GM23338 (cell line): ENCODE data around the gene MYO9B. TPM values are rescaled to one million over a fixed set of nuclear protein-coding genes. Genes with fewer than 3 reads are reported as not detected.

Source experiments
- ATAC-seq: fragments of 200-7000 bp; cut with Tn5 transposase; 3 replicates; pipeline ENCODE4 v1.9.1; 2020
- DNase-seq: peaks from one replicate; pipeline ENCODE4 v3.0.0-alpha.2; 2015; ENCODE audit warnings: low spot score
- H2AFZ ChIP-seq: fragments of 200-600 bp; sonication (generic); 2 replicates; pipeline ENCODE4 v1.8.0; 2016; ENCODE audit warnings: antibody characterized with exemption, mild to moderate bottlenecking, moderate library complexity
- H3F3A ChIP-seq: fragments of 200-600 bp; sonication (generic); replicated peaks from 2 replicates; pipeline ENCODE4 v1.8.0; 2017; ENCODE audit warnings: antibody characterized with exemption, mixed run types, low read depth
- H3K27ac ChIP-seq: fragments of 200-600 bp; sonication (generic); 2 replicates; pipeline ENCODE4 v1.6.1; 2016; ENCODE audit warnings: low read depth
- H3K27me3 ChIP-seq: fragments of 200-600 bp; sonication (generic); 2 replicates; pipeline ENCODE4 v1.8.0; 2016; ENCODE audit warnings: mild to moderate bottlenecking, mixed run types, moderate library complexity; ENCODE audit not compliant: insufficient read depth
- H3K36me3 ChIP-seq: fragments of 200-600 bp; sonication (generic); 2 replicates; pipeline ENCODE4 v1.8.0; 2016; ENCODE audit warnings: mild to moderate bottlenecking; ENCODE audit not compliant: insufficient read depth
- H3K4me1 ChIP-seq: fragments of 200-600 bp; sonication (generic); 2 replicates; pipeline ENCODE4 v1.8.0; 2016; ENCODE audit warnings: mild to moderate bottlenecking, moderate library complexity; ENCODE audit not compliant: insufficient read depth
- H3K4me2 ChIP-seq: fragments of 200-600 bp; sonication (generic); 2 replicates; pipeline ENCODE4 v1.7.1; 2017; ENCODE audit warnings: mixed run types
- H3K4me3 ChIP-seq: fragments of 200-600 bp; sonication (generic); 2 replicates; pipeline ENCODE4 v1.6.1; 2016; ENCODE audit warnings: mixed run types
- H3K79me2 ChIP-seq: fragments of 200-600 bp; sonication (generic); replicated peaks from 2 replicates; pipeline ENCODE4 v1.8.0; 2017; ENCODE audit warnings: mild to moderate bottlenecking; ENCODE audit not compliant: insufficient read depth
- H3K9me2 ChIP-seq: fragments of 200-600 bp; sonication (generic); 2 replicates; pipeline ENCODE4 v1.8.0; 2017; ENCODE audit not compliant: insufficient read depth
- H4K20me1 ChIP-seq: fragments of 200-600 bp; sonication (generic); replicated peaks from 2 replicates; pipeline ENCODE4 v1.8.0; 2017; ENCODE audit warnings: mild to moderate bottlenecking; ENCODE audit not compliant: insufficient read depth
- H3K27ac Mint-ChIP-seq: 2 replicates; pipeline ENCODE4 v1.8.0; 2020; ENCODE audit warnings: inconsistent platforms, mild to moderate bottlenecking, moderate library complexity, mixed read lengths
- H3K27me3 Mint-ChIP-seq: 3 replicates; pipeline ENCODE4 v1.8.0; 2022; ENCODE audit warnings: low read depth, mild to moderate bottlenecking, moderate library complexity, mixed read lengths, inconsistent platforms; ENCODE audit not compliant: insufficient read depth, poor library complexity
- H3K36me3 Mint-ChIP-seq: 3 replicates; pipeline ENCODE4 v1.8.0; 2021; ENCODE audit warnings: low read depth, mild to moderate bottlenecking, inconsistent platforms, moderate library complexity, mixed read lengths
- H3K4me1 Mint-ChIP-seq: 3 replicates; pipeline ENCODE4 v1.8.0; 2020; ENCODE audit warnings: mild to moderate bottlenecking, inconsistent platforms, mixed read lengths
- H3K4me3 Mint-ChIP-seq: 3 replicates; pipeline ENCODE4 v1.8.0; 2021; ENCODE audit warnings: moderate library complexity, mild to moderate bottlenecking, inconsistent platforms, mixed read lengths
- H3K9me3 Mint-ChIP-seq: 3 replicates; pipeline ENCODE4 v1.8.0; 2020; ENCODE audit warnings: moderate library complexity, mild to moderate bottlenecking, inconsistent platforms, mixed read lengths
- CREB1 ChIP-seq: fragments of 250-450 bp; sonication (Bioruptor Pico); IDR thresholded peaks from 2 replicates; pipeline ENCODE4 v1.5.0; 2020; ENCODE audit warnings: low read depth, mild to moderate bottlenecking, moderate library complexity
- EZH2 ChIP-seq: fragments of 200-600 bp; sonication (generic); IDR thresholded peaks from one replicate; pipeline ENCODE4 v1.8.0; 2017; ENCODE audit warnings: antibody characterized with exemption, mild to moderate bottlenecking, low read depth; ENCODE audit not compliant: unreplicated experiment
- EZH2phosphoT487 ChIP-seq: fragments of 200-600 bp; sonication (generic); IDR thresholded peaks from one replicate; pipeline ENCODE4 v1.8.1; 2018; ENCODE audit warnings: antibody characterized with exemption; ENCODE audit not compliant: unreplicated experiment
- JUNB ChIP-seq: IDR thresholded peaks from one replicate; pipeline ENCODE4 v1.6.1; 2016; ENCODE audit warnings: antibody characterized with exemption; ENCODE audit not compliant: unreplicated experiment
- NANOG ChIP-seq: IDR thresholded peaks from 2 replicates; pipeline ENCODE4 v1.6.1; 2016; ENCODE audit warnings: antibody characterized with exemption, borderline replicate concordance
- POLR2AphosphoS5 ChIP-seq: IDR thresholded peaks from 2 replicates; pipeline ENCODE4 v1.6.1; 2016; ENCODE audit warnings: antibody characterized with exemption, low read depth
- STAT1 ChIP-seq: IDR thresholded peaks from one replicate; pipeline ENCODE4 v1.6.1; 2016; ENCODE audit warnings: antibody characterized with exemption; ENCODE audit not compliant: unreplicated experiment
- ZNF114 ChIP-seq: fragments of 250-450 bp; sonication (Bioruptor Pico); IDR thresholded peaks from 2 replicates; pipeline ENCODE4 v1.5.0; 2020; ENCODE audit warnings: mild to moderate bottlenecking, moderate library complexity
- ZNF331 ChIP-seq: fragments of 250-450 bp; sonication (Bioruptor Pico); IDR thresholded peaks from 2 replicates; pipeline ENCODE4 v1.5.0; 2020; ENCODE audit warnings: low read depth, mild to moderate bottlenecking, moderate library complexity
- ZNF462 ChIP-seq: fragments of 250-450 bp; sonication (Bioruptor Pico); IDR thresholded peaks from 2 replicates; pipeline ENCODE4 v1.5.0; 2020; ENCODE audit warnings: mild to moderate bottlenecking, moderate library complexity
- polyA plus RNA-seq: library from polyadenylated mRNA; unstranded; fragments of >200 nt; fragmentation: Nextera tagmentation; extraction: Ambion mirVana; gene quantifications from 2 replicates; pipeline ENCODE4 v1.2.1, GENCODE V29; 2016
- total RNA-seq: library from RNA; depleted of rRNA; stranded (reverse); fragments of >200 nt; shearing (Covaris generic); gene quantifications from 2 replicates; pipeline ENCODE4 v1.2.3, GENCODE V29; 2014
- TF ChIP-seq, protein P1 (sequence below): IDR thresholded peaks from one replicate; pipeline ENCODE4 v1.6.1; 2018; ENCODE audit warnings: antibody characterized with exemption; ENCODE audit not compliant: unreplicated experiment
- TF ChIP-seq, protein P2 (sequence below), 2 experiments: fragments of 200-600 bp in 1 of 2; sonication (generic) in 1 of 2; conservative IDR thresholded peaks; 2 replicates each; pipeline versions ENCODE4 v1.5.1 to v1.6.1; 2016 to 2017; ENCODE audit warnings: antibody characterized with exemption in 2 of 2, low read depth in 2 of 2, mild to moderate bottlenecking in 2 of 2, moderate library complexity in 1 of 2
- TF ChIP-seq, protein P3 (sequence below): IDR thresholded peaks from 2 replicates; pipeline ENCODE4 v1.6.1; 2016; ENCODE audit warnings: antibody characterized with exemption

MYO9B gene
- total and polyA plus RNA-seq, 2 experiments from 2014 or later, result 28.7 to 61.3 TPM

DNA sequence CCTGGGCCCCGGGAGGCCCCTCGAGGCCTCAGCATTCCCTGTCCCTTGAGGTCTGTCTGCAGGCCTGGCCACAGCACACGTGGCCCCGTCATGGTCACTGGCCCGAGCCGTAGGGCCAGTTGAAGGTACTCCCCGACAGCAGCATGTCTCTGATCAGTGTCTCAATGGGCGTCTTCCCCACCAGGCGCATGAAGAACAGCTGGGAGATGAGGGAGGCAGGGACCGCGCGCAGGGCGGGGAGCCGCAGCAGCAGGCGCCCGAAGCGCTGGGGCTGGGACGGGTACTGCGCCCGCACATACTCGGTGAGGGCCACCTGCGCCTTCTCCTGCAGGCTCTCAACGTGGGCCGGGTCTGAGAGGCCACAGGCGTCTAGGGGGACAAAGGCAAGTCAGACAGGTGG lies 156.7 kb downstream of the MYO9B start:
- H3F3A ChIP-seq, result peaks cover 34% of the 10 kb centered on the region; the same call in 1 of the 2 replicates
- TF ChIP-seq STAT1, result no peak
- TF ChIP-seq EZH2phosphoT487, result no peak
- TF ChIP-seq, protein P1, sequence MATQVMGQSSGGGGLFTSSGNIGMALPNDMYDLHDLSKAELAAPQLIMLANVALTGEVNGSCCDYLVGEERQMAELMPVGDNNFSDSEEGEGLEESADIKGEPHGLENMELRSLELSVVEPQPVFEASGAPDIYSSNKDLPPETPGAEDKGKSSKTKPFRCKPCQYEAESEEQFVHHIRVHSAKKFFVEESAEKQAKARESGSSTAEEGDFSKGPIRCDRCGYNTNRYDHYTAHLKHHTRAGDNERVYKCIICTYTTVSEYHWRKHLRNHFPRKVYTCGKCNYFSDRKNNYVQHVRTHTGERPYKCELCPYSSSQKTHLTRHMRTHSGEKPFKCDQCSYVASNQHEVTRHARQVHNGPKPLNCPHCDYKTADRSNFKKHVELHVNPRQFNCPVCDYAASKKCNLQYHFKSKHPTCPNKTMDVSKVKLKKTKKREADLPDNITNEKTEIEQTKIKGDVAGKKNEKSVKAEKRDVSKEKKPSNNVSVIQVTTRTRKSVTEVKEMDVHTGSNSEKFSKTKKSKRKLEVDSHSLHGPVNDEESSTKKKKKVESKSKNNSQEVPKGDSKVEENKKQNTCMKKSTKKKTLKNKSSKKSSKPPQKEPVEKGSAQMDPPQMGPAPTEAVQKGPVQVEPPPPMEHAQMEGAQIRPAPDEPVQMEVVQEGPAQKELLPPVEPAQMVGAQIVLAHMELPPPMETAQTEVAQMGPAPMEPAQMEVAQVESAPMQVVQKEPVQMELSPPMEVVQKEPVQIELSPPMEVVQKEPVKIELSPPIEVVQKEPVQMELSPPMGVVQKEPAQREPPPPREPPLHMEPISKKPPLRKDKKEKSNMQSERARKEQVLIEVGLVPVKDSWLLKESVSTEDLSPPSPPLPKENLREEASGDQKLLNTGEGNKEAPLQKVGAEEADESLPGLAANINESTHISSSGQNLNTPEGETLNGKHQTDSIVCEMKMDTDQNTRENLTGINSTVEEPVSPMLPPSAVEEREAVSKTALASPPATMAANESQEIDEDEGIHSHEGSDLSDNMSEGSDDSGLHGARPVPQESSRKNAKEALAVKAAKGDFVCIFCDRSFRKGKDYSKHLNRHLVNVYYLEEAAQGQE, result no peak
- TF ChIP-seq ZNF462, result no peak
- TF ChIP-seq ZNF331 (CRISPR knock-in tag), result no peak
- TF ChIP-seq, protein P2, sequence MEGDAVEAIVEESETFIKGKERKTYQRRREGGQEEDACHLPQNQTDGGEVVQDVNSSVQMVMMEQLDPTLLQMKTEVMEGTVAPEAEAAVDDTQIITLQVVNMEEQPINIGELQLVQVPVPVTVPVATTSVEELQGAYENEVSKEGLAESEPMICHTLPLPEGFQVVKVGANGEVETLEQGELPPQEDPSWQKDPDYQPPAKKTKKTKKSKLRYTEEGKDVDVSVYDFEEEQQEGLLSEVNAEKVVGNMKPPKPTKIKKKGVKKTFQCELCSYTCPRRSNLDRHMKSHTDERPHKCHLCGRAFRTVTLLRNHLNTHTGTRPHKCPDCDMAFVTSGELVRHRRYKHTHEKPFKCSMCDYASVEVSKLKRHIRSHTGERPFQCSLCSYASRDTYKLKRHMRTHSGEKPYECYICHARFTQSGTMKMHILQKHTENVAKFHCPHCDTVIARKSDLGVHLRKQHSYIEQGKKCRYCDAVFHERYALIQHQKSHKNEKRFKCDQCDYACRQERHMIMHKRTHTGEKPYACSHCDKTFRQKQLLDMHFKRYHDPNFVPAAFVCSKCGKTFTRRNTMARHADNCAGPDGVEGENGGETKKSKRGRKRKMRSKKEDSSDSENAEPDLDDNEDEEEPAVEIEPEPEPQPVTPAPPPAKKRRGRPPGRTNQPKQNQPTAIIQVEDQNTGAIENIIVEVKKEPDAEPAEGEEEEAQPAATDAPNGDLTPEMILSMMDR (conservative IDR thresholded peaks at IDR 0.05; ENCODE audit: low read depth in 2 of 2), result no peak
- TF ChIP-seq EZH2, result no peak
- no peak for TF ChIP-seq ZNF114 (CRISPR knock-in tag)
- no peak for TF ChIP-seq CREB1 (CRISPR knock-in tag)
- TF ChIP-seq POLR2AphosphoS5, result no peak
- TF ChIP-seq NANOG, result no peak
- TF ChIP-seq JUNB, result no peak
- TF ChIP-seq, protein P3, sequence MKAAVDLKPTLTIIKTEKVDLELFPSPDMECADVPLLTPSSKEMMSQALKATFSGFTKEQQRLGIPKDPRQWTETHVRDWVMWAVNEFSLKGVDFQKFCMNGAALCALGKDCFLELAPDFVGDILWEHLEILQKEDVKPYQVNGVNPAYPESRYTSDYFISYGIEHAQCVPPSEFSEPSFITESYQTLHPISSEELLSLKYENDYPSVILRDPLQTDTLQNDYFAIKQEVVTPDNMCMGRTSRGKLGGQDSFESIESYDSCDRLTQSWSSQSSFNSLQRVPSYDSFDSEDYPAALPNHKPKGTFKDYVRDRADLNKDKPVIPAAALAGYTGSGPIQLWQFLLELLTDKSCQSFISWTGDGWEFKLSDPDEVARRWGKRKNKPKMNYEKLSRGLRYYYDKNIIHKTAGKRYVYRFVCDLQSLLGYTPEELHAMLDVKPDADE, result no peak
- peaks cover 26% of the 10 kb centered on the region for H4K20me1 ChIP-seq
- no peaks in the 10 kb centered on the region for H3K9me3 Mint-ChIP-seq
- no peak overlapping the region for H3K4me2 ChIP-seq
- no peaks in the 10 kb centered on the region for H3K9me2 ChIP-seq
- no peak overlapping the region for H3K4me3 ChIP-seq
- peaks cover 27% of the 10 kb centered on the region for H3K4me1 Mint-ChIP-seq
- no peak overlapping the region for H2AFZ ChIP-seq
- H3K27me3 ChIP-seq, result no peaks in the 10 kb centered on the region
- peaks cover 12% of the 10 kb centered on the region for H3K4me1 ChIP-seq
- H3K36me3 Mint-ChIP-seq, result peaks cover 50% of the 10 kb centered on the region
- H3K36me3 ChIP-seq, result peaks cover 6% of the 10 kb centered on the region; the same call in 1 of the 2 replicates
- H3K27me3 Mint-ChIP-seq, result peaks cover 10% of the 10 kb centered on the region
- no peak overlapping the region for H3K27ac Mint-ChIP-seq
- no peak overlapping the region for H3K27ac ChIP-seq
- peaks cover 41% of the 10 kb centered on the region for H3K79me2 ChIP-seq
- H3K4me3 Mint-ChIP-seq, result no peak overlapping the region
- DNase-seq (no peak), ATAC-seq (no peak)
